PFSK-1 (cell line): ENCODE data around the gene MYO7B.

Experiments
- FOXP2 ChIP-seq: optimal IDR thresholded peaks from 2 replicates; pipeline ENCODE3; 2011; ENCODE audit warnings: borderline replicate concordance, control low read depth, inconsistent platforms; ENCODE audit not compliant: insufficient read depth; ENCODE audit errors: extremely low read length, extremely low read depth
- POLR2AphosphoS5 ChIP-seq: IDR thresholded peaks from 2 replicates; pipeline ENCODE4 v1.6.1; 2012; ENCODE audit warnings: low read depth, mild to moderate bottlenecking, control low read depth, low read length, moderate library complexity
- SIN3A ChIP-seq: IDR thresholded peaks from 2 replicates; pipeline ENCODE4 v1.6.1; 2012; ENCODE audit warnings: mild to moderate bottlenecking, low read length, moderate library complexity, borderline replicate concordance; ENCODE audit not compliant: insufficient read depth
- TAF1 ChIP-seq: IDR thresholded peaks from 2 replicates; pipeline ENCODE4 v1.6.1; 2012; ENCODE audit warnings: low read length, control low read depth, borderline replicate concordance; ENCODE audit not compliant: insufficient read depth
- TF ChIP-seq, protein P1 (sequence below), 2 experiments: IDR thresholded peaks; 2 replicates each; pipeline versions ENCODE4 v1.6.1 to v1.8.0; 2011 to 2012; ENCODE audit warnings: low read depth in 2 of 2, low read length in 2 of 2, control low read depth in 1 of 2, inconsistent platforms in 1 of 2, mild to moderate bottlenecking in 1 of 2, moderate library complexity in 1 of 2; ENCODE audit not compliant: insufficient read depth in 1 of 2

MYO7B gene

DNA sequence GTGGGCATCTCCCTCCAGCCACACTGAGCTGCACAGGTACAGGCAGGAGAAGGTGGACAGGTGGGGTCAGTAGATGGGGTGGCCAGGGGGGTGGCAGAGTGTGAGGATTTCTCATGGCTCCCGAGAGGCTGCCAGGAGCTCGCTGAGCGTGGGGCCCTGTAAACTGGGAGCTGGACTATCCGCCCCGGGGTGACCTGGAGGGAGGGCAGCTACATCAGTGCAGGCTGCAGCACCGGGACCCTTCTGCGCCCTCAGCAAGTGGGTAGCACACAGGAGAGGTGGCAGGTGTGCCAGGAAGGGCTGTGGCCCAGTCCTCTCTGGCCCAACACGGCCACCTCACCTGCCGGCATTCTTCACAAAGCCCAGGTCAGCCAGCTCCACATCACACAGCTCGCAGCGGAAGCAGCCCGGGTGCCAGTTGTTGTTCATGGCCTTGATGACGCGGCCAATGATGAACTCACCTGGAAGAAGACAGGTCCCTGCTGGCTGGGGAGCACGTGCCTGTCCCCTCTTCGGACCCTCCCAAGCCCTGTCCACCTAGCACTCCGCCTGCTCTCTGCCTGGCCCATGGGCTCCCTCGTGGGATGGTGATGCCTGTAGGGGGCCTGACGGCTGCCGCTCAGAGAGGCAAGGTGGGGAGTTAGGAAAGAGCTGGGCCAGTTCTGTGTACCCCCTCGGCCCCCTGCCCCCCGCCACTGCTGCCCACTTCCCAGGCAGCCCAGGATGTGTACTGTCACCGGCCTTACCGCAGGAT, 118.8 kb downstream of the MYO7B start:
- TF ChIP-seq TAF1 (no peak), POLR2AphosphoS5 (no peak)
- TF ChIP-seq, protein P1, sequence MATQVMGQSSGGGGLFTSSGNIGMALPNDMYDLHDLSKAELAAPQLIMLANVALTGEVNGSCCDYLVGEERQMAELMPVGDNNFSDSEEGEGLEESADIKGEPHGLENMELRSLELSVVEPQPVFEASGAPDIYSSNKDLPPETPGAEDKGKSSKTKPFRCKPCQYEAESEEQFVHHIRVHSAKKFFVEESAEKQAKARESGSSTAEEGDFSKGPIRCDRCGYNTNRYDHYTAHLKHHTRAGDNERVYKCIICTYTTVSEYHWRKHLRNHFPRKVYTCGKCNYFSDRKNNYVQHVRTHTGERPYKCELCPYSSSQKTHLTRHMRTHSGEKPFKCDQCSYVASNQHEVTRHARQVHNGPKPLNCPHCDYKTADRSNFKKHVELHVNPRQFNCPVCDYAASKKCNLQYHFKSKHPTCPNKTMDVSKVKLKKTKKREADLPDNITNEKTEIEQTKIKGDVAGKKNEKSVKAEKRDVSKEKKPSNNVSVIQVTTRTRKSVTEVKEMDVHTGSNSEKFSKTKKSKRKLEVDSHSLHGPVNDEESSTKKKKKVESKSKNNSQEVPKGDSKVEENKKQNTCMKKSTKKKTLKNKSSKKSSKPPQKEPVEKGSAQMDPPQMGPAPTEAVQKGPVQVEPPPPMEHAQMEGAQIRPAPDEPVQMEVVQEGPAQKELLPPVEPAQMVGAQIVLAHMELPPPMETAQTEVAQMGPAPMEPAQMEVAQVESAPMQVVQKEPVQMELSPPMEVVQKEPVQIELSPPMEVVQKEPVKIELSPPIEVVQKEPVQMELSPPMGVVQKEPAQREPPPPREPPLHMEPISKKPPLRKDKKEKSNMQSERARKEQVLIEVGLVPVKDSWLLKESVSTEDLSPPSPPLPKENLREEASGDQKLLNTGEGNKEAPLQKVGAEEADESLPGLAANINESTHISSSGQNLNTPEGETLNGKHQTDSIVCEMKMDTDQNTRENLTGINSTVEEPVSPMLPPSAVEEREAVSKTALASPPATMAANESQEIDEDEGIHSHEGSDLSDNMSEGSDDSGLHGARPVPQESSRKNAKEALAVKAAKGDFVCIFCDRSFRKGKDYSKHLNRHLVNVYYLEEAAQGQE (IDR thresholded peaks at IDR 0.05; ENCODE audit: insufficient read depth in 1 of 2, low read depth in 2 of 2, low read length in 2 of 2) = no peak

GRCh38 chr2:127654838-127655175, 119.3 kb downstream of the MYO7B start:
- TF ChIP-seq, protein P1 (IDR thresholded peaks at IDR 0.05; ENCODE audit: insufficient read depth in 1 of 2, low read depth in 2 of 2, low read length in 2 of 2) = no peak
- TF ChIP-seq FOXP2 (no peak), POLR2AphosphoS5 (no peak), SIN3A (no peak), TAF1 (no peak)

DNA sequence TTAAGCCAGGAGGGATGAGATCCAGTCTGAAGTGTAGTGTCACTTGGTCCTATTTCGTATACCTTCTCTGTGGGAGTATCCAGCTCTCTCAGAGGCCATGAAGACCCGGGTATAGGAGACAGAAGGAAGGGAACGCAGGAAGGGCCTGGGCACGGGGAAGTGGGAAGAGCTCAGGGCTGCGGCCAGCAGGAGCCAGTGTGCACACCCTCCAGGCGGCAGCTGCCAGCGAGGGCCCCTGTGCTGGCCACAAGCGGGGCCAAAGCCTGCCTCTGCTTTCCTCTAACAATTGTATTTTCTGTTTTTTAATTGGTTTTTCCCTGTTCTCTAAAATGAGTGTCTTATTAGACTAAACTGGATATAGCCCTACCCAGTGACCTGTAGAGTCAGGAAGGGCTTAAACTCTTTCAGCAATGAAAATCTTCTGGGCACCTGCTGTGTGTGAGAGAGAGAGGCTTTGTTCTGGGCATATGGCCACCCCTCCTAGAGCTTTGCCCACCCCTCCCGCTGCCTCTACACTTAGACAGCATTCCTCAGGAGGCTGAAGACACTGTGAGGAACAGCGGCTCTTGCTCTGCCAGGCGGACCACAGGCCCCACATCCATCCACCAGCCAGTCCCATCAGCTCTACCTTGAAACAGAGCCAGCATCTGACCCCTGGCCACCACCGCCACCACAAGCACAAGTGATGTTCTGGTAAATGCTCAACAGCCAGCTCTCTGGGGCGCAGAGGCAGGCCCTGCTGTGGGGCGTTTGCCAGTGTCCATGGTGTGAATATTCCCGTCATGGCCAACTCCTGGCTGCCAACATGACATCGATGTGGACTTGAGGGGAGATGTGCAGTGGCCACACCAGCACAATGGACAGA, 120.0 kb downstream of the MYO7B start:
- TF ChIP-seq, protein P1 (IDR thresholded peaks at IDR 0.05; ENCODE audit: insufficient read depth in 1 of 2, low read depth in 2 of 2, low read length in 2 of 2) = no peak
- TF ChIP-seq TAF1 (no peak), SIN3A (no peak), FOXP2 (no peak), POLR2AphosphoS5 (no peak)

DNA sequence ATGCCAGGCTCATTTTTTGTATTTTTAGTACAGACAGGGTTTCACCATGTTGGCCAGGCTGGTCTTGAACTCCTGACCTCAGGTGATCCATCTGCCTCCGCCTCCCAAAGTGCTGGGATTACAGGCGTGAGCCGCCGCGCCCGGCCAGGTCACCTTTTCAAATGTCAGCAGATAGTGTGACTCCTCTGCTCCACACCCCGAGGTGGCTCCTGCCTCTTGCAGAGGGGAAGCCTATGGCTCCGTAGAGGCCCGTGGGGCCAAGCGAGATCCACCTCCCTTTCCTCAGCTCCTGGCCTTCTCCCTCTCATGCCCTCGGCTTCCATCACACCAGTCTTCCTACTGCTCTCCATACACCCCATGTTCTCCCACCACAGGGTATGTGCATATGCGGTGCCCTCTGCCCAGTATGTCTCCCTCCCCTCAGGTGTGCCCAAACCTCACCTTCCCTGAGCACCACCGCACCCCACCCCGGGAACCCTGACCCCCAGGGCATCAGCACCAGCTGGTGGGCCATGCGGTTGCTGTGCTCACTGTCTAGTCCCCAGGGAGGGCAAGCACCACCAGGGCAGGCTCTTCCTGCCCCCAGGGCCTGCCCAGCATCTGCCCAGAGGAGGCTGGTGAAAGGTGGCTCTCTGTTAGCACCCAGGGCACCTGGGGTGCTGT, 121.2 kb downstream of the MYO7B start:
- TF ChIP-seq SIN3A (no peak), TAF1 (no peak), FOXP2 (no peak), POLR2AphosphoS5 (no peak)
- TF ChIP-seq, protein P1 (IDR thresholded peaks at IDR 0.05; ENCODE audit: insufficient read depth in 1 of 2, low read depth in 2 of 2, low read length in 2 of 2) = no peak
